ENCODE measurements around the gene BIN1.

- no peak for TF ChIP-seq CTCF (IDR thresholded peaks at IDR 0.05; ENCODE audit: low read depth, low read length)
- TF ChIP-seq EZH2phosphoT487 (IDR thresholded peaks at IDR 0.05; ENCODE audit: low read depth) = no peak
Measured at GRCh38 chr2:127149384-127149783, 42.4 kb upstream of the BIN1 start.
